DOHH2 (cell line): ENCODE measurements around the gene RIPOR2.

Source experiments
- EZH2phosphoT487 ChIP-seq: fragments of 200-600 bp; sonication (generic); IDR thresholded peaks from 2 replicates; pipeline ENCODE4 v1.6.1; 2017; ENCODE audit warnings: borderline replicate concordance, mild to moderate bottlenecking, antibody characterized with exemption, low read length, moderate library complexity, mixed read lengths
- TF ChIP-seq, protein P1 (sequence below): fragments of 200-600 bp; sonication (generic); IDR thresholded peaks from one replicate; pipeline ENCODE4 v1.5.1; 2014; ENCODE audit warnings: antibody characterized with exemption, mild to moderate bottlenecking, low read depth, low read length; ENCODE audit not compliant: poor library complexity, severe bottlenecking

DNA sequence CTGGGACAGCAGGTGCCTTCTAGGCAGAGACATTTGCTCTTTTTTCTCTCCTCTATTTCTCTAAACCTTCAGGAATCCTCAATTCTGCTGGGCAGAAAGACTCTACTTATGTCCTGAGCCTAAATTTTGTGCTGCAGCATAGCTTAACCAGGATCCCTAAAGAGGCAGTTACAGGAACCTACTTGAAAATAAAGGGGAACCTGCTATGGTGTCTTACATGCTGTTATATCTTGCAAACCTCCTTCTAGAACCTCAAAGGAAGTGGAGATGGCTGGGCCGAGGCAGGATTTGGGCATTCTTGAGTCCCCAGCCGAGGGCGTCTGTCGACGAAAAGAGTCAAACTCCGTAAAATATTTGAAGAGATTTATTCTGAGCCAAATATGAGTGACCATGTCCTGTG lies 178.1 kb downstream of the RIPOR2 start:
- TF ChIP-seq, protein P1, sequence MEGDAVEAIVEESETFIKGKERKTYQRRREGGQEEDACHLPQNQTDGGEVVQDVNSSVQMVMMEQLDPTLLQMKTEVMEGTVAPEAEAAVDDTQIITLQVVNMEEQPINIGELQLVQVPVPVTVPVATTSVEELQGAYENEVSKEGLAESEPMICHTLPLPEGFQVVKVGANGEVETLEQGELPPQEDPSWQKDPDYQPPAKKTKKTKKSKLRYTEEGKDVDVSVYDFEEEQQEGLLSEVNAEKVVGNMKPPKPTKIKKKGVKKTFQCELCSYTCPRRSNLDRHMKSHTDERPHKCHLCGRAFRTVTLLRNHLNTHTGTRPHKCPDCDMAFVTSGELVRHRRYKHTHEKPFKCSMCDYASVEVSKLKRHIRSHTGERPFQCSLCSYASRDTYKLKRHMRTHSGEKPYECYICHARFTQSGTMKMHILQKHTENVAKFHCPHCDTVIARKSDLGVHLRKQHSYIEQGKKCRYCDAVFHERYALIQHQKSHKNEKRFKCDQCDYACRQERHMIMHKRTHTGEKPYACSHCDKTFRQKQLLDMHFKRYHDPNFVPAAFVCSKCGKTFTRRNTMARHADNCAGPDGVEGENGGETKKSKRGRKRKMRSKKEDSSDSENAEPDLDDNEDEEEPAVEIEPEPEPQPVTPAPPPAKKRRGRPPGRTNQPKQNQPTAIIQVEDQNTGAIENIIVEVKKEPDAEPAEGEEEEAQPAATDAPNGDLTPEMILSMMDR, result no peak
- TF ChIP-seq EZH2phosphoT487, result no peak
